Fibroblast of the aortic adventitia (primary cell): Measurements from ENCODE around the gene TPP1. TPM values are rescaled to one million over a fixed set of nuclear protein-coding genes. Genes with fewer than 3 reads are reported as not detected.
A peak's percentile ranks its signal among the peaks of the same experiment; 100 is the strongest.

ENCODE experiments used
- DNase-seq: peaks from one replicate; pipeline ENCODE4 v3.0.0-alpha.2; 2010; ENCODE audit warnings: low read depth
- H3K4me3 ChIP-seq: 2 replicates; pipeline ENCODE4 v1.5.1; 2011; ENCODE audit warnings: low read depth, mild to moderate bottlenecking, control low read depth, low read length, moderate library complexity
- total RNA-seq: library from RNA; depleted of rRNA; stranded (reverse); fragments of >200 nt; gene quantifications from 2 replicates; pipeline ENCODE4 v1.2.3, GENCODE V29; 2012; ENCODE audit warnings: low replicate concordance
- TF ChIP-seq, protein P1 (sequence below): IDR thresholded peaks from 2 replicates; pipeline ENCODE4 v1.5.1; 2011; ENCODE audit warnings: mild to moderate bottlenecking, low read length, control low read depth, inconsistent platforms; ENCODE audit not compliant: insufficient read depth

TPP1 gene
- total RNA-seq, 1 donor: 60.2 TPM

DNA sequence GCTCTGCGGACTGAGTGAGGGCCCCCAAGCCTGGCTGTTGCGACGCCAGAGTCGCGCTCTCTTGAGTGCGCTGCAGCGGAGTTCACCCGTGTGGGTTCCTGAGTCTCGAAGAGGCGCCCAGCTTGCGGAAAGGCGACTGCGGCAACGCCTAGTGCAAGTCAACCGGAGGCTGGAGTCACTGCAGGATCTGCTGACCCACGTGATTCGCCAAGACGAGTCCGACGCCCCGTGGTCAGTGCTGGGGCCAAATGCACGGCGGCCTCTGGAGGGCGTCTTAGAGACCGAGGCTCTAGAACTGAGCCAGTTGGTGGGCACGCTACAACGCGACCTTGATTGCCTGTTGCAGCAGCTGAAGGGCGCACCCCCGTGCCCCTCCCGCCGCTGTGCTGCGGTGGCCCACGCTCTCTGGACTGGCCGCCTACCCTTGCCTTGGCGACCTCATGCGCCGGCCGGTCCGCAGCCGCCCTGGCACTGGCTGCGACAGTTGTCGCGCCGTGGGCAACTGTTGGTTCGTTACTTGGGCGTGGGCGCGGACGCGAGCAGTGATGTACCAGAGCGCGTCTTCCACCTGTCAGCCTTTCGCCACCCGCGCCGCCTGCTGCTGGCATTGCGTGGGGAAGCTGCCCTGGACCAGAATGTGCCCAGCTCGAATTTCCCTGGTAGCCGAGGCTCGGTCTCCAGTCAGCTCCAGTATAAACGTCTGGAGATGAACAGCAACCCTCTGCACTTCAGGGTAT is 48.4 kb downstream of the TPP1 start:
- no peak overlapping the region for H3K4me3 ChIP-seq
- TF ChIP-seq, protein P1, sequence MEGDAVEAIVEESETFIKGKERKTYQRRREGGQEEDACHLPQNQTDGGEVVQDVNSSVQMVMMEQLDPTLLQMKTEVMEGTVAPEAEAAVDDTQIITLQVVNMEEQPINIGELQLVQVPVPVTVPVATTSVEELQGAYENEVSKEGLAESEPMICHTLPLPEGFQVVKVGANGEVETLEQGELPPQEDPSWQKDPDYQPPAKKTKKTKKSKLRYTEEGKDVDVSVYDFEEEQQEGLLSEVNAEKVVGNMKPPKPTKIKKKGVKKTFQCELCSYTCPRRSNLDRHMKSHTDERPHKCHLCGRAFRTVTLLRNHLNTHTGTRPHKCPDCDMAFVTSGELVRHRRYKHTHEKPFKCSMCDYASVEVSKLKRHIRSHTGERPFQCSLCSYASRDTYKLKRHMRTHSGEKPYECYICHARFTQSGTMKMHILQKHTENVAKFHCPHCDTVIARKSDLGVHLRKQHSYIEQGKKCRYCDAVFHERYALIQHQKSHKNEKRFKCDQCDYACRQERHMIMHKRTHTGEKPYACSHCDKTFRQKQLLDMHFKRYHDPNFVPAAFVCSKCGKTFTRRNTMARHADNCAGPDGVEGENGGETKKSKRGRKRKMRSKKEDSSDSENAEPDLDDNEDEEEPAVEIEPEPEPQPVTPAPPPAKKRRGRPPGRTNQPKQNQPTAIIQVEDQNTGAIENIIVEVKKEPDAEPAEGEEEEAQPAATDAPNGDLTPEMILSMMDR: no peak
- no peak for DNase-seq

DNA sequence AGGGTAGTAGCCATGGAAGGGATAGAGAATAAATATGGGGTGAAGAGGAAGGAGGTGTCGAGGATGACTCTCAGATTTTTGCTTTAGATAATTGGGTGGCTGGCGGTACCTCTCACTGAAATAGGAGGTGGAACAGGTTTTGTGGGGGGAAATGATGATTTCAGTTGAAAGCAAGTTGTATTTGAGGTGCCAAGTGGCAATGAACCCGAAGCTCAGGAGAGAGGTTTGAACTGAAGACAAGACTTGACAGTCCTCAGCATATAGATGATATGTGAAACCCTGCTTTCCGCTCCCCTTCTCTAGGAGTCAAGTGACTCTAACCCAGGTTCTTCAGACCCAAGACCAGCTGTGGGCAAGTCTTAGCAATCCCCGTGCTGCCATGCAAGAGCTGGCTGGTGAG is 49.5 kb downstream of the TPP1 start:
- TF ChIP-seq, protein P1: no peak
- no peak overlapping the region for H3K4me3 ChIP-seq
- DNase-seq: no peak

DNA sequence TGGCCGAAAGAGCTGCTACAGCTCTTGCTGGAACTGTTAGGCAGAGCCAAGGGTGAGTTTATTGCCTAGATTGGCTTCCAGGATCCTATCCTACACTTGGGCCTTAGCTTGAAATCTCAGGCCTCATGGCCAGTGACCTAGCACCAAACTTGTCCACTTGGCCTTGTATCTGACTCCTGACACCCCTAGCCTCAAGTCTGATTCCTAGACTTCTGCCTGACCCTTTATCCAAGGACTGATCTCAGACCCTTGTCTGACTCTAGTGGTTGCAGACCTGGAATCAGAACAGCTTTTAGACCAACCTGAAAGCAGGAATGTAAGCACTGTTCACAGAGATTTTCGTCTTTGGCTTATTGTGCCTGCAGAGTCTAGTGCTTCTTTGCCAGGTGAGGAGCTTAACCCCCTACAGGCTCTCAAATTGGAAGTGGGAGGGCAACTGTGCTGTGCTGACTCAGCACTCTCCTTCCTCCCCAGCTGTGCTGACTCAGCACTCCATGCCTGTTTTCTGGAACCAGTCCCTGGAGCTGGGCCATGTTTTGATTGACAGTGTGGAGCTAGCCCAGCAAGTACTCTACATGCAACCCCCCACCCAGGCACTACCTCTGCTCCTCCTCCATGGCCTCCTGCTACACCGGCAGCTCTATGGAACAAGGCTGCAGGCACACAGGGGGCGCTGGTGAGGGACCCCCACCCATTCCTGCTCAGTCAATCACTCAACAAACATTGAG is 50.9 kb downstream of the TPP1 start:
- TF ChIP-seq, protein P1: no peak
- H3K4me3 ChIP-seq: no peak overlapping the region
- peak; percentile 85 for DNase-seq

DNA sequence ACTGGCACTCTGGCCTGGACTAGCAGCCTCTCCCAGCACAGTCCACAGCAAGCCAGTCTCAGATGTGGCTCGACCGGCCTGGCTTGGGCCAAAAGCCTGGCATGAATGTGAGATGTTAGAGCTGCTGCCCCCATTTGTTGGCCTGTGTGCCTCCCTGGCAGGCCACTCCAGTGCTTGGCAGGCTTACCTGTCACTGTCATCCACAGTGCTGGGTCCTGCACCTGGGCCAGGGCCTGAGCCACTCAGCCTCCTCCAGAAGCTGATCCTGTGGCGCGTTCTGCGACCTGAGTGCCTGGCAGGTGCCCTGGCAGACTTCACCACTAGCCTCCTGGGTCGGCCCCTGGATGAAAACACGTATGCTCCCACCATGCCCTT is 51.9 kb downstream of the TPP1 start:
- TF ChIP-seq, protein P1: no peak
- no peak overlapping the region for H3K4me3 ChIP-seq
- no peak for DNase-seq

DNA sequence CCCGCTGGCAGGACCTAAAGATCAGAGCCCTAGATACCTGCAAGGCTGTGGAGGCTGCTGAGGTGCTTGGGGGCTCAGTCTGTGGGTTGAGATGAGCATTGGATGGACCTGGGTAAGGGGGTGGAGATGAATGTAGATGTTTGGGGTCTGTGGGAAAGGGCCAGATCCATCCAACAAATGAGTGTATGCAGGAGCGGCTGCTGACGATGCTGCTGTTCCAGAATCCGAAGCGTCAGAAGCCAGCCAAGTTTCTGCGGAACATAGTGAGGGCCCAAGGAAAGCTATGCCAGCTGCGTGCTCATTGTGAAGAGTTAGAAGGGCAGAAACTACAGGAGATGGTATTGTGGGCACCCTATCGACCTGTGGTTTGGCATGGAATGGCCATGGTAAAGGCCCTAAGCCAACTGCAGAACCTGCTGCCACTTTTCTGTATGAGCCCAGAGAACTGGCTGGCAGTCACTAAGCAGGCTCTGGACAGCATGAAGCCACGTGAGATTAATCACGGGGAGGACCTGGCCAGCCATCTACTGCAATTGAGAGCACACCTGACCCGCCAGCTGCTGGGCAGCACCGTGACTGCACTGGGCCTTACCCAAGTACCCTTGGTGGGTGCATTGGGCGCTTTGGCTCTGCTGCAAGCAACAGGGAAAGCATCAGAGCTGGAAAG is 52.4 kb downstream of the TPP1 start:
- TF ChIP-seq, protein P1: no peak
- no peak for DNase-seq
- H3K4me3 ChIP-seq: no peak overlapping the region

DNA sequence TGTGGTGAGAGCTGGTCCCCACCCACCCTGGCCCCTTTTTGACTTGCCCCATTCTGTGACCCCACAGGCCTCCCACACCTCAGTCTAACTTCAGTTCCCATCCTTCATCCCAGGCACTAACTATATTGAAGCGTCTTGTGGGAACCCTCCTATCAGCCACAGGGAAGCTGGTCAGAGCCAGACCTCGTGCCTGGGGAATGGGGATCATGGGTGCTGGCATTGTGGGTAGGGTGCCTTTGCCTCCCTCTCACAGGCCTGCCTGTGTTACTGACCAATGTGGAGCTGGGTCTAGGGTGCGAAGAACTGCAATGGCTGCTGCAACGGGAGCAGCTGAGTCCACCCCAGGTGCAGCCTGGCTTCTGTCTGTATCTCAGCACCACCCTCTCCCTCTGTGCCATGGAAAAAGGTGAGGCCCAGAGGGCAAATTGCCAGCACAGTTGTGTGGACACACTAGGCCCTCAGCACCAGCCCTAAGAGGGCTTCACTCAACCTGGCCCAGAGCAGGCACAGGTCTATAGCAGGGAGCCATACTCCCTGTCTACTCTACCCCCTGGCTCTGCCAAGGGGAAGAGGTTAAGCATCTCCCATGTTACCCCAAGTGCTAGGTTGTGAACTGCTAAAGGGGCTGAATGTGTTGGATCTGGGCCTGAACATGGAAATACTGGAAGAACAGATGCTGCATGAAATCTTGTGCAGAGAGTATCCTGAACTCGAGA is 53.1 kb downstream of the TPP1 start:
- DNase-seq: no peak
- H3K4me3 ChIP-seq: no peak overlapping the region
- TF ChIP-seq, protein P1: no peak
